D721Med (cell line): ENCODE data around the gene SLC4A3.

Experiments used
- DNase-seq: peaks from one replicate; pipeline ENCODE4 v3.0.0; 2011; ENCODE audit warnings: low spot score; ENCODE audit not compliant: insufficient read length
- FAIRE-seq: peaks from 2 replicates; lab custom pipeline; 2011; peaks lifted over from hg19 to GRCh38; lab: Jason Lieb, UNC
- CTCF ChIP-seq: IDR thresholded peaks from 2 replicates; pipeline ENCODE4 v1.5.1; 2012; ENCODE audit warnings: mild to moderate bottlenecking, control low read depth; ENCODE audit not compliant: insufficient read depth; ENCODE audit errors: missing control alignments

Gene SLC4A3

GRCh38 chr2:219656526-219656925, 29.1 kb downstream of the SLC4A3 start:
- FAIRE-seq (no peak), DNase-seq (no peak)
- TF ChIP-seq CTCF, result no peak

- no peak for TF ChIP-seq CTCF
- DNase-seq (no peak), FAIRE-seq (no peak)
Observed at GRCh38 chr2:219658196-219658846, 30.9 kb downstream of the SLC4A3 start.

- FAIRE-seq (no peak), DNase-seq (no peak)
- TF ChIP-seq CTCF, result no peak
Observed at GRCh38 chr2:219658874-219659273, 31.4 kb downstream of the SLC4A3 start.

GRCh38 chr2:219661197-219661954, 33.9 kb downstream of the SLC4A3 start:
- FAIRE-seq, result no peak
- no peak for DNase-seq

GRCh38 chr2:219661955-219662395, 34.5 kb downstream of the SLC4A3 start:
- TF ChIP-seq CTCF, result no peak
- FAIRE-seq (no peak), DNase-seq (no peak)

More at GRCh38 chr2:219661197-219661954, 33.9 kb downstream of the SLC4A3 start:
- TF ChIP-seq CTCF, result no peak

GRCh38 chr2:219662566-219662965, 35.1 kb downstream of the SLC4A3 start:
- DNase-seq (no peak), FAIRE-seq (no peak)
- no peak for TF ChIP-seq CTCF
